GM12864 (cell line): ENCODE results near the gene CHST4.

Experiments
- DNase-seq: peaks from one replicate; pipeline ENCODE4 v3.0.0-alpha.2; 2011; ENCODE audit warnings: low read depth
- H3K4me3 ChIP-seq: 2 replicates; pipeline ENCODE4 v1.5.1; 2011; ENCODE audit warnings: mild to moderate bottlenecking, low read depth, low read length, control low read depth
- CTCF ChIP-seq: IDR thresholded peaks from 2 replicates; pipeline ENCODE4 v1.5.1; 2011; ENCODE audit warnings: low read depth, mild to moderate bottlenecking, moderate library complexity, low read length, control low read depth, inconsistent platforms; ENCODE audit errors: missing control alignments

Gene CHST4

GRCh38 chr16:71489122-71489521 is 37.1 kb upstream of the CHST4 start, which contains the start of gene ZNF19:
TSS of gene ZNF19 (minus strand) at chr16:71489324. CDS start at chr16:71482114, 7,210 bp downstream.
- DNase-seq = no peak
- no peak within 1 kb of the TSS for H3K4me3 ChIP-seq
- TF ChIP-seq CTCF = no peak

DNA sequence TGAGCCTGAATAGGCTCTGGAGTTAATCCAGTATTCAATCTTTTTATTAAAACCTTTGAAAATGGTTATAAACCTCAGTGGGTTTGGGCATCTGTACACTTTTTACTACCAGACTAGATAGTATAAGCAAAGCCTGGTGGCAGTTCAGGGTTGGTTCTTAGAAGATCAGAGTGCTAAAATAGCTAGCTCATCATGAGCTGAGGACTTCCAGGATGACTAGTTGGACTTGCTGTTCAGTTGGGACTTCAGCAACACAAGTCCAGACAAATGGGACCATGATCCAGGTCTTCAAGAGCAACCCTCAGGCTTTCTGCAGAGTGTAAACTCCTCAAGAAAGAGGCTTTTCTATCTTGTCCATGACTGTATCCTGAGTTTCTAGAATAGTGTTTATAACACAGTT is 35.9 kb upstream of the CHST4 start:
- no peak for DNase-seq
- no peak for TF ChIP-seq CTCF
- no peak overlapping the region for H3K4me3 ChIP-seq

GRCh38 chr16:71491054-71491453 is 35.2 kb upstream of the CHST4 start:
- no peak overlapping the region for H3K4me3 ChIP-seq
- no peak for TF ChIP-seq CTCF
- DNase-seq = no peak

DNA sequence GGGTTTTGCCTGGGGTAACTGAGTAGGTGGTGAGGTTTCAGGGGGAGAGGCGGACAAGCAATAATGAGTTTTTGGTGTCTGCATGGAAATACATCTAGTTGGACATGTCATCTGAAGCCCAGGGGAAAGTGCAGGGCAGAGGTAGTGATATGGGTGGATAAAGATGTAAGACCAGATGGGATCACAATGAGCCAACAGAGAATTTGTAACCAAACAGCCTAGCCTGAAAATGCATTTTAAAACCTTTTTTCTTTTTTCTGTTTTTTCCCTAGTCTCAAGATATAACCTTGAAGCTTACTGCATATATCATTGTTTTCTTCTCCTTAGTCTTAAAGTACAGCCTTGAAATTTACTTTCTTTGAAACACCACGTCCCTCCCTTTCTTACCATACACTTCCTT is 33.4 kb upstream of the CHST4 start:
- no peak overlapping the region for H3K4me3 ChIP-seq
- DNase-seq = no peak
- no peak for TF ChIP-seq CTCF

DNA sequence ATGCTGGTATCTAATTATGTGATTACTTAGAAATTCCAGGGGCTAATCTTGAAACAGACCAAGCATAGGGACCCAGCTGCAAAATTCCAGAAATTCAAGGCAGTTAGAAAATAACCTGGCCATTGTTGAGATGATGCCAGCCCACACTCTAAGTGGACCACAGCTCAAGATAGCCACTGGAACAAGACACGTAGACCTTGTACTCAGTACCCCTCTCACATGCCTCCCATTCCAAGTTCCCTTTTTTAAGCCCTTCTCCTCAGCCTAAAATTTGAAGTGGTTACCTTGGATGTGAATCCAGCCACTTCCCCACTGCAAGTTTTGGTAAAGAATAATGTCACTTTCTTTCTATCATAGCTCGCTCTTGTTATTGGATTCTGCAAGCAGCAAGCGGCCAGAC is 33.0 kb upstream of the CHST4 start:
- TF ChIP-seq CTCF = no peak
- DNase-seq = no peak
- H3K4me3 ChIP-seq = no peak overlapping the region

GRCh38 chr16:71498031-71498430 is 28.2 kb upstream of the CHST4 start:
- no peak overlapping the region for H3K4me3 ChIP-seq
- no peak for TF ChIP-seq CTCF
- DNase-seq = no peak

DNA sequence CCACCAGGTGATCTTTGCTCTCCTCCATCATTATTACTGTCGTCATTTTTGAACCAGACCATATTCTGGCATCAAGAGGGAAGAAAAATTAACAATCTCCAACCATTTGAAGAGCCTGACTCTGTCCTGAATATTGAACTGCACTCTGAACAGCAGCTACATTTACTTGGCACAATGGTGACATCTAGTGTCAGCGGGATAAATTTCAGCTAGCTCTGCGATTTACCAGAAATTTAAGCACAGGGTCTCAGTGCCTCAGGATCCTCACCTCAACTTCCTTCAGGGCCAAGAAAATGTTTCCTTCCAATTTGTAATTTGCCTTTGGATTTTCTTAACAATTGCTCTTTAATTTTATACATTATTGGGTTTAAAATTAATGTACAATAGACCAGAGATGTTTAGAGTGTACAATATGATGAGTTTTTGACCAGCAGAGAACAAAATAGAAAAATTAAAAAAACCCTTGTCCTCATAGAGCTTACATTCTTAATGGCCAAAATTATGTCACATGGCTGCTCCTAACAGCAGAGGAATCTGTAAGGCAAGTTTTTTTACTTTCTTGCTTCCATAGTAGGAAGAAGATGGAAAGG is 26.4 kb upstream of the CHST4 start:
- TF ChIP-seq CTCF = peak; percentile 66
- DNase-seq = peak; percentile 45
- no peak overlapping the region for H3K4me3 ChIP-seq
